ENCODE measurements around the gene GMDS. TPM values are rescaled to one million over a fixed set of nuclear protein-coding genes. Genes with fewer than 3 reads are reported as not detected.
A peak's percentile ranks its signal among the peaks of the same experiment; 100 is the strongest.

GMDS gene
- total and polyA plus RNA-seq, 2 donors (not counting 1 experiment from before 2014, with no cell fraction given), result 12.7 to 34.5 TPM

GRCh38 chr6:2108700-2109306 lies 136.6 kb downstream of the GMDS start:
- no peaks in the 10 kb centered on the region for H3K9me3 ChIP-seq (ENCODE audit: control insufficient read depth, insufficient read depth, low read depth, low read length)
- TF ChIP-seq EZH2 (IDR thresholded peaks at IDR 0.05; ENCODE audit: low read length, missing control alignments), result no peak
- TF ChIP-seq CTCF (conservative IDR thresholded peaks at IDR 0.05 in 1 of 2, IDR thresholded peaks at IDR 0.05 in 1 of 2; ENCODE audit: low read depth in 1 of 2, low read length in 2 of 2), result no peak
- no peak for DNase-seq (ENCODE audit: low read depth in 2 of 2)

GRCh38 chr6:2104524-2104880 lies 140.9 kb downstream of the GMDS start:
- no peak for DNase-seq (ENCODE audit: low read depth in 2 of 2)
- Histone ChIP-seq H4K20me1 (ENCODE audit: control insufficient read depth, extremely low read depth, insufficient read depth, low read length) (no peaks in the 10 kb centered on the region), H3K4me3 (replicated peaks in 1 of 4; ENCODE audit: control extremely low read depth in 1 of 4, insufficient read depth in 1 of 4, low read depth in 3 of 4, low read length in 4 of 4) (no peak overlapping the region), H3K79me2 (ENCODE audit: control insufficient read depth, insufficient read depth, low read length) (no peaks in the 10 kb centered on the region), H3K4me1 (ENCODE audit: control insufficient read depth, extremely low read depth, insufficient read depth, low read length) (no peaks in the 10 kb centered on the region), H2AFZ (ENCODE audit: low read length) (no peak overlapping the region), H3K4me2 (ENCODE audit: extremely low read depth, insufficient read depth, low read length) (no peak overlapping the region), H3K9ac (ENCODE audit: insufficient read depth, low read length) (no peak overlapping the region), H3K27ac (ENCODE audit: insufficient read depth, low read length) (no peak overlapping the region), H3K27me3 (ENCODE audit: control insufficient read depth, insufficient read depth, low read length) (no peaks in the 10 kb centered on the region), H3K9me3 (ENCODE audit: control insufficient read depth, insufficient read depth, low read depth, low read length) (no peaks in the 10 kb centered on the region), H3K36me3 (ENCODE audit: control insufficient read depth, insufficient read depth, low read length) (no peaks in the 10 kb centered on the region)
- TF ChIP-seq CTCF (conservative IDR thresholded peaks at IDR 0.05 in 1 of 2, IDR thresholded peaks at IDR 0.05 in 1 of 2; ENCODE audit: low read depth in 1 of 2, low read length in 2 of 2), result no peak
- no peak for TF ChIP-seq EZH2 (IDR thresholded peaks at IDR 0.05; ENCODE audit: low read length, missing control alignments)

More at GRCh38 chr6:2108700-2109306, 136.6 kb downstream of the GMDS start:
- Histone ChIP-seq H3K27ac (ENCODE audit: insufficient read depth, low read length) (no peak overlapping the region), H3K4me3 (replicated peaks in 1 of 4; ENCODE audit: control extremely low read depth in 1 of 4, insufficient read depth in 1 of 4, low read depth in 3 of 4, low read length in 4 of 4) (no peak overlapping the region), H3K27me3 (ENCODE audit: control insufficient read depth, insufficient read depth, low read length) (no peaks in the 10 kb centered on the region), H3K4me1 (ENCODE audit: control insufficient read depth, extremely low read depth, insufficient read depth, low read length) (peaks cover 2% of the 10 kb centered on the region), H3K36me3 (ENCODE audit: control insufficient read depth, insufficient read depth, low read length) (no peaks in the 10 kb centered on the region), H4K20me1 (ENCODE audit: control insufficient read depth, extremely low read depth, insufficient read depth, low read length) (no peaks in the 10 kb centered on the region), H2AFZ (ENCODE audit: low read length) (no peak overlapping the region), H3K79me2 (ENCODE audit: control insufficient read depth, insufficient read depth, low read length) (no peaks in the 10 kb centered on the region), H3K4me2 (ENCODE audit: extremely low read depth, insufficient read depth, low read length) (no peak overlapping the region), H3K9ac (ENCODE audit: insufficient read depth, low read length) (no peak overlapping the region)

GRCh38 chr6:2103765-2104523 lies 141.5 kb downstream of the GMDS start:
- Histone ChIP-seq H3K4me3 (replicated peaks in 1 of 4; ENCODE audit: control extremely low read depth in 1 of 4, insufficient read depth in 1 of 4, low read depth in 3 of 4, low read length in 4 of 4) (no peak overlapping the region), H4K20me1 (ENCODE audit: control insufficient read depth, extremely low read depth, insufficient read depth, low read length) (no peaks in the 10 kb centered on the region), H3K4me2 (ENCODE audit: extremely low read depth, insufficient read depth, low read length) (no peak overlapping the region), H3K27me3 (ENCODE audit: control insufficient read depth, insufficient read depth, low read length) (no peaks in the 10 kb centered on the region), H3K9me3 (ENCODE audit: control insufficient read depth, insufficient read depth, low read depth, low read length) (no peaks in the 10 kb centered on the region), H3K27ac (ENCODE audit: insufficient read depth, low read length) (no peak overlapping the region), H3K9ac (ENCODE audit: insufficient read depth, low read length) (no peak overlapping the region), H2AFZ (ENCODE audit: low read length) (no peak overlapping the region), H3K36me3 (ENCODE audit: control insufficient read depth, insufficient read depth, low read length) (no peaks in the 10 kb centered on the region), H3K79me2 (ENCODE audit: control insufficient read depth, insufficient read depth, low read length) (no peaks in the 10 kb centered on the region), H3K4me1 (ENCODE audit: control insufficient read depth, extremely low read depth, insufficient read depth, low read length) (no peaks in the 10 kb centered on the region)
- TF ChIP-seq CTCF (conservative IDR thresholded peaks at IDR 0.05 in 1 of 2, IDR thresholded peaks at IDR 0.05 in 1 of 2; ENCODE audit: low read depth in 1 of 2, low read length in 2 of 2) (peak; percentile 43 to 61), EZH2 (IDR thresholded peaks at IDR 0.05; ENCODE audit: low read length, missing control alignments) (no peak)
- DNase-seq (ENCODE audit: low read depth in 2 of 2), result peak; percentile 20 to 70

Measured in fibroblast of lung (primary cell).